Small intestine (tissue), 7 donors: Measurements from ENCODE around the gene NKD1. TPM values are rescaled to one million over a fixed set of nuclear protein-coding genes. Genes with fewer than 3 reads are reported as not detected.

Experiments
- DNase-seq, 2 donors: peaks; one replicate each; pipeline versions ENCODE4 v3.0.0 to v3.0.0-alpha.2; 2013
- FAIRE-seq: peaks from 2 replicates; lab custom pipeline; 2012; peaks lifted over from hg19 to GRCh38; lab: Jason Lieb, UNC
- H3K27ac ChIP-seq, 3 donors: one replicate each; pipeline ENCODE4 v1.5.1; 2013; ENCODE audit warnings: low read length in 2 of 3, mild to moderate bottlenecking in 2 of 3, control low read depth in 1 of 3, inconsistent platforms in 1 of 3, low read depth in 1 of 3, moderate library complexity in 1 of 3
- H3K27me3 ChIP-seq, 3 donors: one replicate each; pipeline ENCODE4 v1.6.1; 2013; ENCODE audit warnings: low read length in 3 of 3, inconsistent platforms in 1 of 3; ENCODE audit not compliant: control insufficient read depth in 3 of 3, insufficient read depth in 3 of 3
- H3K36me3 ChIP-seq, 3 donors: one replicate each; pipeline ENCODE4 v1.6.1; 2013; ENCODE audit warnings: low read length in 3 of 3, inconsistent platforms in 1 of 3, low read depth in 1 of 3, mild to moderate bottlenecking in 1 of 3, moderate library complexity in 1 of 3; ENCODE audit not compliant: control insufficient read depth in 3 of 3, insufficient read depth in 2 of 3
- H3K4me1 ChIP-seq, 3 donors: one replicate each; pipeline ENCODE4 v1.6.1; 2013; ENCODE audit warnings: low read length in 2 of 3, inconsistent platforms in 1 of 3, low read depth in 1 of 3, mild to moderate bottlenecking in 1 of 3, moderate library complexity in 1 of 3; ENCODE audit not compliant: control insufficient read depth in 3 of 3, insufficient read depth in 2 of 3
- H3K4me3 ChIP-seq, 3 donors: one replicate each; pipeline ENCODE4 v1.5.1; 2013; ENCODE audit warnings: low read length in 3 of 3, control low read depth in 1 of 3, inconsistent platforms in 1 of 3, low read depth in 1 of 3, mild to moderate bottlenecking in 1 of 3, moderate library complexity in 1 of 3
- H3K9me3 ChIP-seq, 2 donors: one replicate each; pipeline ENCODE4 v1.6.1; 2013; ENCODE audit warnings: low read depth in 1 of 2, low read length in 1 of 2; ENCODE audit not compliant: control insufficient read depth in 2 of 2, insufficient read depth in 1 of 2
- WGBS, 3 donors: extraction: QIAGEN DNeasy Blood & Tissue Kit; methylation state at CpG; one replicate each; pipeline ENCODE4 v1.1.7; 2013; 5-methylcytosine and 5-hydroxymethylcytosine counted together
- polyA plus RNA-seq, 4 donors: library from polyadenylated mRNA; stranded (reverse) in 3 of 4; unstranded in 1 of 4; fragments of 200-250 nt in 3 of 4; fragments of 120-200 nt in 1 of 4; gene quantifications; one replicate each; pipeline versions ENCODE4 v1.2.1 to v1.2.3, GENCODE V29; 2013
- donor health status: healthy with polysubstance abuse.
- donor health status: control.
- donor health status: control.
- donor health status: Bipolar disorder and iron deficiency.
- donor health status: healthy.

The NKD1 gene
- polyA plus RNA-seq, 4 donors: 0.22 to 2.9 (median 1.3) TPM

DNA sequence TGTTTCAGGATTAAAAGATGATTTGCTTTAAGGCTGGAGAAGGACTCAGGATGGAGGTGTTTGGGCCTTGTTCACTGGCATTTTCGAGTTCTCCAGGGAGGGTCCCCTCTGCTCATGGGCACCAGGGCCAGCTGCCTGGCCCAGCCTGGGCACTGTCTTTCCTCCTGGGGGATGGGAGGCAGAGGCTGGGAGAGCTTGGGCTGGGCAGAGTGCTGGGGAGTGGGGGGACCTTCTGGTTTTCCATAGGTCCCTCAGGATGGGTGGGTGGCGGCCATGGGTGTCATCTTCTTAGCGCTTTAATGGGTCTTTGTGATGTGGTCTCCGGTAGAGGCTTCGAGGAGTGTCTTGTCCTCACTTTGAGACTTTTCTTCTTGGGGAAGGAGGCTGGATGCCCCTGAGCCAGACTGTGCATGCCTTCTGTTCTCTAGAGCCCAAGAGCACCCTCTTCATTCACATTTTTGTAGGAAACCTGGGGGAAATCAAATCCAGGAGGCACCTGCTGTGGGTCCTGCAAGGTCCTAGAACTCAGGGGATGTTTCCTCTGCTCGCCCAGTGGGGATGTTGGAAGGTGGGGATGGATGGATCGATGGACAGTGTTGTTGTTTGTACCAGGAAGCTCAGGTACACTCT, 5.7 kb downstream of the NKD1 start:
- Histone ChIP-seq H3K4me3 (no peak overlapping the region), H3K9me3 (no peaks in the 10 kb centered on the region), H3K36me3 (peaks cover 0 to 16% (median 0%) of the 10 kb centered on the region in 3 donors), H3K27me3 (peaks cover 0 to 11% (median 3%) of the 10 kb centered on the region in 3 donors), H3K4me1 (no peaks in the 10 kb centered on the region), H3K27ac (no peak overlapping the region)
- FAIRE-seq (no peak), DNase-seq (no peak)
- WGBS, 3 donors: 88 to 90% (median 89%) methylated on average over 7 of the region's 7 CpGs

DNA sequence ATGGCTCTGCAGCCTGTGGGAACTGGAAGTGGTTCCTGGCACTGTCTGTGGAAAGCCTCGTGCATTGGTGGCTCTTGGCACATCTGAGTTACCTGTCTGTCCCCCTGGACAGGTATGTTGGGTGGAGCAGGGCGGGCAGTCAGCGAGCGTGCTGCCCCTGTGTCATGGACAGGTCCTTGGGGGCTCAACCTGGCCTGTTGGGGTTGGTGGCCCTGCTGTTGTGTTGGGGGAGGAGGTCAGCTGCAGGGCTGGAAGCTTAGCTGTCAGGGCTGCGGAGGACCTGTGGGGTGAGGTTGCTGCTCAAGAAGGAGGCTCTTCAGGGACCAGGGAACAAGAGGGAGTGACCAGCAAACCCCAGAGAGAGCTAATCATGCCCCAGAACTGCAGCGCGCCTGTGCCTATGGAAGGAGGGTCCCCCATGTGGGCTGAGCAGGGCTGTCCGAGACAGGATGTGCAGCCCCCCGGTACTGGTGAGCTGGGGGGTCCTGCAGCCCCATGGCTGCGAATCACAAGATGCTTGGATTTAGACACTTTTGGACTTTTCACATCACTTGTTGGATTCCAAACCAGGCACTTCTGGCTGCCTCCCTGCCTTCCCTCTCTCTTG, 7.2 kb downstream of the NKD1 start:
- no peak for FAIRE-seq
- Histone ChIP-seq H3K4me1 (no peaks in the 10 kb centered on the region), H3K36me3 (peaks cover 0 to 18% (median 0%) of the 10 kb centered on the region in 3 donors), H3K27me3 (no peaks in the 10 kb centered on the region), H3K27ac (no peak overlapping the region), H3K9me3 (no peaks in the 10 kb centered on the region), H3K4me3 (no peak overlapping the region)
- WGBS, 3 donors: 92 to 97% (median 94%) methylated on average over 10 of the region's 10 CpGs
- DNase-seq: no peak

- no peak overlapping the region for H3K27ac ChIP-seq
Observed at GRCh38 chr16:50555952-50556673, 7.9 kb downstream of the NKD1 start.

GRCh38 chr16:50557046-50557445, 8.8 kb downstream of the NKD1 start:
- Histone ChIP-seq H3K27ac (no peak overlapping the region), H3K4me1 (peaks cover 0 to 8% (median 0%) of the 10 kb centered on the region in 3 donors), H3K4me3 (no peak overlapping the region), H3K9me3 (peaks cover 0 to 12% of the 10 kb centered on the region in 2 donors), H3K27me3 (no peaks in the 10 kb centered on the region), H3K36me3 (peaks cover 0 to 21% (median 0%) of the 10 kb centered on the region in 3 donors)
- DNase-seq (no peak), FAIRE-seq (no peak)
- WGBS, 3 donors: 78 to 83% (median 78%) methylated on average over 2 of the region's 2 CpGs

More at GRCh38 chr16:50555952-50556673, 7.9 kb downstream of the NKD1 start:
- DNase-seq (no peak), FAIRE-seq (no peak)
- 84 to 92% (median 91%) methylated on average over 18 of the region's 18 CpGs for WGBS, 3 donors
- Histone ChIP-seq H3K36me3 (peaks cover 0 to 21% (median 0%) of the 10 kb centered on the region in 3 donors), H3K9me3 (peaks cover 0 to 4% of the 10 kb centered on the region in 2 donors), H3K4me3 (no peak overlapping the region), H3K4me1 (peaks cover 0 to 3% (median 0%) of the 10 kb centered on the region in 3 donors), H3K27me3 (no peaks in the 10 kb centered on the region)

- Histone ChIP-seq H3K27ac (no peak overlapping the region), H3K9me3 (peaks cover 0 to 12% of the 10 kb centered on the region in 2 donors), H3K36me3 (peaks cover 0 to 18% (median 0%) of the 10 kb centered on the region in 3 donors), H3K4me1 (peaks cover 0 to 8% (median 0%) of the 10 kb centered on the region in 3 donors), H3K27me3 (no peaks in the 10 kb centered on the region), H3K4me3 (no peak overlapping the region)
- 74 to 93% (median 83%) methylated on average over 1 of the region's 1 CpG for WGBS, 3 donors
- DNase-seq (no peak), FAIRE-seq (no peak)
Observed at GRCh38 chr16:50558913-50559312, 10.7 kb downstream of the NKD1 start.

DNA sequence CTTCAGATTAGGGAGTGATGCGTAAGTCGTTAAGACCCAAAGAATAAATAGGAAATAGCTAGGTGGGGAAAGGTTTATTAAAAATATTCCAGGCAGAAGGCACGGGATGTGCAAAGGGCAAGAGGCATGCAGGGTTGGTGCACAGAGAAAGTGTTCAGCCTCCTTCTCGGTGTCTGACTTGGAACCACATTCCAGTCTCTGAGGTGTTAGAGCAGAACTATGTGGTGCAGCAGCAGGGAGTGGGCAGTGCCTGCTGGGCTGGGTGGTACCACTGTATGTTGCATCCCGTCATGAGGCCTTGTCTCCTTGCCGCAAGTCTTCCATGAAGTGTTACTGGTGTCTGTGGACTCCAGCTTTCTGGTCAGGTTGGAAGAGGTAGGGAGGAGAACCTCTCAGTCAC, 11.1 kb downstream of the NKD1 start:
- DNase-seq (no peak), FAIRE-seq (no peak)
- H3K36me3 ChIP-seq: peaks cover 0 to 21% (median 0%) of the 10 kb centered on the region in 3 donors
- no peak overlapping the region for H3K4me3 ChIP-seq
- H3K4me1 ChIP-seq: peaks cover 0 to 8% (median 0%) of the 10 kb centered on the region in 3 donors
- H3K27ac ChIP-seq: no peak overlapping the region
- no peaks in the 10 kb centered on the region for H3K27me3 ChIP-seq
- 93 to 94% (median 94%) methylated on average over 6 of the region's 6 CpGs for WGBS, 3 donors
- peaks cover 0 to 12% of the 10 kb centered on the region in 2 donors for H3K9me3 ChIP-seq

DNA sequence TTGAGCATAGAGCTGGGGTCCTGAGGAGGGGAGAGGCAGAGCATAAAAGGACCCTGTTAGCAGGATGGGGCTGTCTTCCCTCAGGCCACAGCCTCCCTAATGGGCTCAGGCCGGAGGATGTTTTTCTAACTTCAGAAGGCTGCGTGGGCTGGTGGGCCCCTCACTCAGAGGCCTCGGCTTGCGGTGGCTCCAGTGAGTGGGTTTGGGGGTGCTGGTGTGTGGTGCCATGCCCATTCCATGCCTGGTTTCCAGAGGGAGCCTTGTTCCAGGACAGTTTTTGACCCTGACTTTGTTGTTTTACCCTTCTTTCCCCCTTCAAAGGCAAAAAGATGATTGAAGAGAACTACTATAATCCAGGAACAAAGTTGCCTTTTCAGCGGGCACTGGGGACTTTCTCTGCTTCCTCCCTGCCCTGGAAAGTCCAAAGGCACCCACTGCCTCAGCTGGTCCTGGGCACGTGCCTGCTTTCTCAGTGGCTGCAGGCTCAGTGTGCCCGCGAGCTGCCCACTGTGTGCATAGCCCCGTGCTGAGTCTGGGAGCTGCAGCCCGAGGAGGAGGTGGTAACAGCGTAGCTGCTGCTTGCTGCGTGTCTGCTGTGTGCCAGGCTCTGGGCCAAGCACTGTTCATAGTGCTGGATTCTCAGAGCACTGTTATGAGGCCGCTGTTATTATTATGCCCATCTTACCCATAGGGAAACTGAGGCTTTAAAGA, 11.8 kb downstream of the NKD1 start:
- WGBS, 3 donors: 89 to 90% (median 90%) methylated on average over 13 of the region's 13 CpGs
- no peak for FAIRE-seq
- peaks cover 0 to 23% (median 0%) of the 10 kb centered on the region in 3 donors for H3K36me3 ChIP-seq
- no peak overlapping the region for H3K27ac ChIP-seq
- H3K4me3 ChIP-seq: no peak overlapping the region
- DNase-seq: no peak
- H3K27me3 ChIP-seq: no peaks in the 10 kb centered on the region
- peaks cover 0 to 8% (median 0%) of the 10 kb centered on the region in 3 donors for H3K4me1 ChIP-seq
- H3K9me3 ChIP-seq: peaks cover 0 to 12% of the 10 kb centered on the region in 2 donors
